HCT116 (cell line): ENCODE data around the gene EML2. TPM values are rescaled to one million over a fixed set of nuclear protein-coding genes. Genes with fewer than 3 reads are reported as not detected.
A peak's percentile ranks its signal among the peaks of the same experiment; 100 is the strongest.

Source experiments
- ATAC-seq: fragments of 200-7000 bp; cut with Tn5 transposase; 2 replicates; pipeline ENCODE4 v1.9.1; 2020; ENCODE audit warnings: mild to moderate bottlenecking, moderate library complexity
- BruUV-seq: library from RNA; stranded (reverse); fragments of 400-500 nt; replicated peaks from 2 replicates; lab custom pipeline; 2021; lab: Mats Ljungman, UMichigan
- CTCF ChIA-PET: fragments of 300-600 bp; sonication (Branson Sonifier 250); formaldehyde crosslinking; loops from one replicate; lab custom pipeline; 2021; ENCODE audit warnings: antibody characterized with exemption; lab: Charles Lee
- POLR2A ChIA-PET: fragments of 300-600, 350-600 bp; sonication (Branson Sonifier 250); formaldehyde crosslinking; loops from one replicate; lab custom pipeline; 2021; ENCODE audit warnings: antibody characterized with exemption; lab: Charles Lee
- RAD21 ChIA-PET, 2 experiments: fragments of 300-600 bp; sonication (Branson Sonifier 250); formaldehyde crosslinking; loops; one replicate each; lab custom pipeline; 2023; ENCODE audit warnings: low total read pairs in 2 of 2; ENCODE audit not compliant: uncharacterized antibody in 2 of 2, unreplicated experiment in 2 of 2, low non-redundant PET in 1 of 2; lab: Charles Lee
- DNase-seq: peaks from one replicate; pipeline ENCODE4 v3.0.0-alpha.2; 2010; ENCODE audit warnings: low read depth, low spot score
- H2AFZ ChIP-seq: fragments of 200-600 bp; shearing (Covaris generic), sonication (generic); 2 replicates; pipeline ENCODE4 v1.6.1; 2017; ENCODE audit warnings: low read depth, mixed run types, mixed read lengths, antibody characterized with exemption, low read length; ENCODE audit not compliant: poor library complexity, severe bottlenecking
- H3K27ac ChIP-seq: 2 replicates; pipeline ENCODE4 v1.5.1; 2012; ENCODE audit warnings: low read depth, low read length
- H3K27me3 ChIP-seq: fragments of 200-600 bp; sonication (generic); 2 replicates; pipeline ENCODE4 v1.6.1; 2016; ENCODE audit warnings: mixed run types, low read length, mixed read lengths; ENCODE audit not compliant: insufficient read depth
- H3K36me3 ChIP-seq, 2 experiments: fragments of 200-500 bp in 1 of 2; fragments of 200-600 bp in 1 of 2; sonication (Bioruptor generic) in 1 of 2; sonication (generic) in 1 of 2; 2 replicates each; pipeline versions ENCODE4 v1.5.1 to v1.6.1; 2014 to 2016; ENCODE audit warnings: low read length in 2 of 2, inconsistent platforms in 1 of 2, mixed read lengths in 1 of 2, mixed run types in 1 of 2; ENCODE audit not compliant: insufficient read depth in 2 of 2, control insufficient read depth in 1 of 2
- H3K4me1 ChIP-seq, 2 experiments: fragments of 200-600 bp in 1 of 2; sonication (generic) in 1 of 2; 2 replicates each; pipeline versions ENCODE4 v1.5.1 to v1.6.1; 2012 to 2017; ENCODE audit warnings: low read length in 2 of 2, inconsistent platforms in 1 of 2, mild to moderate bottlenecking in 1 of 2, mixed read lengths in 1 of 2, mixed run types in 1 of 2, moderate library complexity in 1 of 2; ENCODE audit not compliant: insufficient read depth in 2 of 2, control insufficient read depth in 1 of 2
- H3K4me2 ChIP-seq: fragments of 200-600 bp; sonication (generic); 2 replicates; pipeline ENCODE4 v1.6.1; 2017; ENCODE audit warnings: mixed run types, low read length, mixed read lengths
- H3K4me3 ChIP-seq, 2 experiments: fragments of 200-600 bp in 1 of 2; sonication (generic) in 1 of 2; replicated peaks in 1 of 2; 2 replicates each; pipeline ENCODE4 v1.5.1; 2011 to 2016; ENCODE audit warnings: low read length in 2 of 2, control low read depth in 1 of 2, low read depth in 1 of 2, mild to moderate bottlenecking in 1 of 2, mixed read lengths in 1 of 2, mixed run types in 1 of 2
- H3K79me2 ChIP-seq: fragments of 200-600 bp; sonication (generic); 2 replicates; pipeline ENCODE4 v1.6.1; 2017; ENCODE audit warnings: mild to moderate bottlenecking, mixed run types, low read length, moderate library complexity, mixed read lengths; ENCODE audit not compliant: insufficient read depth
- H3K9ac ChIP-seq: fragments of 200-600 bp; sonication (generic); 2 replicates; pipeline ENCODE4 v1.6.1; 2016; ENCODE audit warnings: low read length, mixed read lengths
- H3K9me2 ChIP-seq: fragments of 200-600 bp; sonication (generic), shearing (Covaris generic); 2 replicates; pipeline ENCODE4 v1.6.1; 2017; ENCODE audit warnings: mixed run types, mild to moderate bottlenecking, moderate library complexity; ENCODE audit not compliant: insufficient read depth
- H3K9me3 ChIP-seq, 2 experiments: fragments of 200-500 bp in 1 of 2; fragments of 200-600 bp in 1 of 2; sonication (Bioruptor generic) in 1 of 2; sonication (generic) in 1 of 2; 2 replicates each; pipeline ENCODE4 v1.6.1; 2014 to 2017; ENCODE audit warnings: low read length in 2 of 2, mixed read lengths in 2 of 2, inconsistent platforms in 1 of 2, low read depth in 1 of 2, mild to moderate bottlenecking in 1 of 2, mixed run types in 1 of 2, moderate library complexity in 1 of 2; ENCODE audit not compliant: control insufficient read depth in 1 of 2, insufficient read depth in 1 of 2
- H4K20me1 ChIP-seq: fragments of 200-600 bp; sonication (generic), shearing (Covaris generic); 2 replicates; pipeline ENCODE4 v1.6.1; 2017; ENCODE audit warnings: mixed run types, mild to moderate bottlenecking, moderate library complexity; ENCODE audit not compliant: insufficient read depth
- ATF3 ChIP-seq: IDR thresholded peaks from 2 replicates; pipeline ENCODE4 v1.6.1; 2012
- CBX3 ChIP-seq: IDR thresholded peaks from 2 replicates; pipeline ENCODE4 v1.6.1; 2012; ENCODE audit warnings: low read depth
- ELF1 ChIP-seq: IDR thresholded peaks from 2 replicates; pipeline ENCODE4 v1.6.1; 2012; ENCODE audit warnings: low read depth, borderline replicate concordance
- EZH2 ChIP-seq: fragments of 200-600 bp; sonication (generic); IDR thresholded peaks from 2 replicates; pipeline ENCODE4 v1.6.1; 2017; ENCODE audit warnings: antibody characterized with exemption, mixed run types
- FOSL1 ChIP-seq: IDR thresholded peaks from 2 replicates; pipeline ENCODE4 v1.6.1; 2012; ENCODE audit warnings: low read depth
- MAX ChIP-seq: IDR thresholded peaks from 2 replicates; pipeline ENCODE4 v1.6.1; 2012
- POLR2A ChIP-seq: IDR thresholded peaks from 2 replicates; pipeline ENCODE4 v1.7.0; 2011; ENCODE audit warnings: borderline replicate concordance; ENCODE audit not compliant: insufficient read depth, insufficient read length; ENCODE audit errors: extremely low read depth
- POLR2AphosphoS5 ChIP-seq: IDR thresholded peaks from 2 replicates; pipeline ENCODE4 v1.6.1; 2011; ENCODE audit warnings: mild to moderate bottlenecking, low read depth, low read length, moderate library complexity
- SP1 ChIP-seq: IDR thresholded peaks from 2 replicates; pipeline ENCODE4 v1.6.1; 2012; ENCODE audit warnings: low read depth
- TCF7L2 ChIP-seq: IDR thresholded peaks from 2 replicates; pipeline ENCODE4 v1.7.0; 2011; ENCODE audit warnings: borderline replicate concordance, inconsistent platforms; ENCODE audit not compliant: insufficient read depth, insufficient read length; ENCODE audit errors: extremely low read depth
- ZBTB33 ChIP-seq: IDR thresholded peaks from 2 replicates; pipeline ENCODE4 v1.6.1; 2011; ENCODE audit warnings: mild to moderate bottlenecking, low read length, moderate library complexity; ENCODE audit not compliant: insufficient replicate concordance; ENCODE audit errors: extremely low read depth
- ZFX ChIP-seq: fragments of 450-650 bp; IDR thresholded peaks from 2 replicates; pipeline ENCODE4 v1.6.1; 2017
- intact Hi-C: fragments of 100-400 bp; cut with micrococcal nuclease; formaldehyde crosslinking; loops from 2 replicates; pipeline ENCODE4 v1.10.0; 2022
- total RNA-seq: library from RNA; stranded (reverse); gene quantifications from one replicate; pipeline ENCODE4 v1.2.1, GENCODE V29; 2021; ENCODE audit not compliant: unreplicated experiment
- TF ChIP-seq, protein P1 (sequence below): IDR thresholded peaks from 2 replicates; pipeline ENCODE4 v1.6.1; 2012; ENCODE audit warnings: low read depth

EML2 gene
- total RNA-seq, 1 experiment from 2014 or later = 131 TPM

- ChIA-PET CTCF (interaction anchor here (1.0 to 4.8 kb wide), 7 partner anchors 15 to 177 kb away, joined by 4 to 45 read pairs (median 7); partner anchors contain the start of genes EML2, QPCTL and SNRPD2), POLR2A (interaction anchor here (0.6 to 3.4 kb wide), 14 partner anchors 11 to 1610 kb away, joined by 3 to 54 read pairs (median 6); partner anchors contain the start of genes EML2, OPA3 and SIX5)
- intact Hi-C loops = loop anchor here (2.0 kb wide), 1 partner anchor 15 kb away; no protein-coding TSS in a partner anchor
- no peaks in the 10 kb centered on the region for H4K20me1 ChIP-seq
- peak overlapping the region; percentile 63 for H3K9ac ChIP-seq
- TF ChIP-seq SP1 = peak; percentile 84
- TF ChIP-seq POLR2AphosphoS5 = peak; percentile 73
- TF ChIP-seq ZBTB33 = no peak
- peak; percentile 23 for TF ChIP-seq TCF7L2
- TF ChIP-seq, protein P1, sequence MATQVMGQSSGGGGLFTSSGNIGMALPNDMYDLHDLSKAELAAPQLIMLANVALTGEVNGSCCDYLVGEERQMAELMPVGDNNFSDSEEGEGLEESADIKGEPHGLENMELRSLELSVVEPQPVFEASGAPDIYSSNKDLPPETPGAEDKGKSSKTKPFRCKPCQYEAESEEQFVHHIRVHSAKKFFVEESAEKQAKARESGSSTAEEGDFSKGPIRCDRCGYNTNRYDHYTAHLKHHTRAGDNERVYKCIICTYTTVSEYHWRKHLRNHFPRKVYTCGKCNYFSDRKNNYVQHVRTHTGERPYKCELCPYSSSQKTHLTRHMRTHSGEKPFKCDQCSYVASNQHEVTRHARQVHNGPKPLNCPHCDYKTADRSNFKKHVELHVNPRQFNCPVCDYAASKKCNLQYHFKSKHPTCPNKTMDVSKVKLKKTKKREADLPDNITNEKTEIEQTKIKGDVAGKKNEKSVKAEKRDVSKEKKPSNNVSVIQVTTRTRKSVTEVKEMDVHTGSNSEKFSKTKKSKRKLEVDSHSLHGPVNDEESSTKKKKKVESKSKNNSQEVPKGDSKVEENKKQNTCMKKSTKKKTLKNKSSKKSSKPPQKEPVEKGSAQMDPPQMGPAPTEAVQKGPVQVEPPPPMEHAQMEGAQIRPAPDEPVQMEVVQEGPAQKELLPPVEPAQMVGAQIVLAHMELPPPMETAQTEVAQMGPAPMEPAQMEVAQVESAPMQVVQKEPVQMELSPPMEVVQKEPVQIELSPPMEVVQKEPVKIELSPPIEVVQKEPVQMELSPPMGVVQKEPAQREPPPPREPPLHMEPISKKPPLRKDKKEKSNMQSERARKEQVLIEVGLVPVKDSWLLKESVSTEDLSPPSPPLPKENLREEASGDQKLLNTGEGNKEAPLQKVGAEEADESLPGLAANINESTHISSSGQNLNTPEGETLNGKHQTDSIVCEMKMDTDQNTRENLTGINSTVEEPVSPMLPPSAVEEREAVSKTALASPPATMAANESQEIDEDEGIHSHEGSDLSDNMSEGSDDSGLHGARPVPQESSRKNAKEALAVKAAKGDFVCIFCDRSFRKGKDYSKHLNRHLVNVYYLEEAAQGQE = no peak
- TF ChIP-seq CBX3 = 0 out of 2 replicates have a peak, but pooled peaks have one; percentile 9
- no peak for TF ChIP-seq ATF3
- TF ChIP-seq FOSL1 = no peak
- peak; percentile 66 for TF ChIP-seq POLR2A
- TF ChIP-seq EZH2 = no peak
- peak; percentile 86 for TF ChIP-seq MAX
- TF ChIP-seq ELF1 = no peak
- peak; percentile 37; the same call in 1 of the 2 replicates for TF ChIP-seq ZFX
- TF ChIP-seq, all 23 proteins: peak for 7
- Histone ChIP-seq H3K27ac (peak overlapping the region; percentile 98), H3K27me3 (no peaks in the 10 kb centered on the region), H3K79me2 (no peaks in the 10 kb centered on the region), H3K4me1 (peaks cover 30 to 38% of the 10 kb centered on the region in 2 experiments), H3K36me3 (peaks cover 12 to 23% of the 10 kb centered on the region in 2 experiments; a peak in 3 of 4 replicates), H3K4me3 (peak overlapping the region; percentile 43 to 52), H2AFZ (no peak overlapping the region), H3K4me2 (peak overlapping the region; percentile 78), H3K9me3 (no peaks in the 10 kb centered on the region), H3K9me2 (no peaks in the 10 kb centered on the region)
- DNase-seq (peak; percentile 97), ATAC-seq (peak; percentile 88)
- RAD21 ChIA-PET = interaction anchor here (0.7 to 1.6 kb wide), 4 partner anchors 25 to 76 kb away, joined by 3 to 7 read pairs (median 3); partner anchors contain the start of genes QPCTL (in 1 of the 2) and SNRPD2 (in 1 of the 2)
- BruUV-seq = TSS peak; percentile 69
These were observed 23.1 kb downstream of the EML2 start for GRCh38 chr19:45615795-45616703.
